HCT116 (cell line): Measurements from ENCODE around the gene PNMA8C. TPM values are rescaled to one million over a fixed set of nuclear protein-coding genes. Genes with fewer than 3 reads are reported as not detected.

Experiments
- ATAC-seq: fragments of 200-7000 bp; cut with Tn5 transposase; 2 replicates; pipeline ENCODE4 v1.9.1; 2020; ENCODE audit warnings: mild to moderate bottlenecking, moderate library complexity
- BruUV-seq: library from RNA; stranded (reverse); fragments of 400-500 nt; replicated peaks from 2 replicates; lab custom pipeline; 2021; lab: Mats Ljungman, UMichigan
- CTCF ChIA-PET: fragments of 300-600 bp; sonication (Branson Sonifier 250); formaldehyde crosslinking; loops from one replicate; lab custom pipeline; 2021; ENCODE audit warnings: antibody characterized with exemption; lab: Charles Lee
- POLR2A ChIA-PET: fragments of 300-600, 350-600 bp; sonication (Branson Sonifier 250); formaldehyde crosslinking; loops from one replicate; lab custom pipeline; 2021; ENCODE audit warnings: antibody characterized with exemption; lab: Charles Lee
- RAD21 ChIA-PET, 2 experiments: fragments of 300-600 bp; sonication (Branson Sonifier 250); formaldehyde crosslinking; loops; one replicate each; lab custom pipeline; 2023; ENCODE audit warnings: low total read pairs in 2 of 2; ENCODE audit not compliant: uncharacterized antibody in 2 of 2, unreplicated experiment in 2 of 2, low non-redundant PET in 1 of 2; lab: Charles Lee
- DNase-seq: peaks from one replicate; pipeline ENCODE4 v3.0.0-alpha.2; 2010; ENCODE audit warnings: low read depth, low spot score
- H2AFZ ChIP-seq: fragments of 200-600 bp; shearing (Covaris generic), sonication (generic); 2 replicates; pipeline ENCODE4 v1.6.1; 2017; ENCODE audit warnings: low read depth, mixed run types, mixed read lengths, antibody characterized with exemption, low read length; ENCODE audit not compliant: poor library complexity, severe bottlenecking
- H3K27ac ChIP-seq: 2 replicates; pipeline ENCODE4 v1.5.1; 2012; ENCODE audit warnings: low read depth, low read length
- H3K27me3 ChIP-seq: fragments of 200-600 bp; sonication (generic); 2 replicates; pipeline ENCODE4 v1.6.1; 2016; ENCODE audit warnings: mixed run types, low read length, mixed read lengths; ENCODE audit not compliant: insufficient read depth
- H3K36me3 ChIP-seq, 2 experiments: fragments of 200-500 bp in 1 of 2; fragments of 200-600 bp in 1 of 2; sonication (Bioruptor generic) in 1 of 2; sonication (generic) in 1 of 2; 2 replicates each; pipeline versions ENCODE4 v1.5.1 to v1.6.1; 2014 to 2016; ENCODE audit warnings: low read length in 2 of 2, inconsistent platforms in 1 of 2, mixed read lengths in 1 of 2, mixed run types in 1 of 2; ENCODE audit not compliant: insufficient read depth in 2 of 2, control insufficient read depth in 1 of 2
- H3K4me1 ChIP-seq, 2 experiments: fragments of 200-600 bp in 1 of 2; sonication (generic) in 1 of 2; 2 replicates each; pipeline versions ENCODE4 v1.5.1 to v1.6.1; 2012 to 2017; ENCODE audit warnings: low read length in 2 of 2, inconsistent platforms in 1 of 2, mild to moderate bottlenecking in 1 of 2, mixed read lengths in 1 of 2, mixed run types in 1 of 2, moderate library complexity in 1 of 2; ENCODE audit not compliant: insufficient read depth in 2 of 2, control insufficient read depth in 1 of 2
- H3K4me2 ChIP-seq: fragments of 200-600 bp; sonication (generic); 2 replicates; pipeline ENCODE4 v1.6.1; 2017; ENCODE audit warnings: mixed run types, low read length, mixed read lengths
- H3K4me3 ChIP-seq, 2 experiments: fragments of 200-600 bp in 1 of 2; sonication (generic) in 1 of 2; replicated peaks in 1 of 2; 2 replicates each; pipeline ENCODE4 v1.5.1; 2011 to 2016; ENCODE audit warnings: low read length in 2 of 2, control low read depth in 1 of 2, low read depth in 1 of 2, mild to moderate bottlenecking in 1 of 2, mixed read lengths in 1 of 2, mixed run types in 1 of 2
- H3K79me2 ChIP-seq: fragments of 200-600 bp; sonication (generic); 2 replicates; pipeline ENCODE4 v1.6.1; 2017; ENCODE audit warnings: mild to moderate bottlenecking, mixed run types, low read length, moderate library complexity, mixed read lengths; ENCODE audit not compliant: insufficient read depth
- H3K9ac ChIP-seq: fragments of 200-600 bp; sonication (generic); 2 replicates; pipeline ENCODE4 v1.6.1; 2016; ENCODE audit warnings: low read length, mixed read lengths
- H3K9me2 ChIP-seq: fragments of 200-600 bp; sonication (generic), shearing (Covaris generic); 2 replicates; pipeline ENCODE4 v1.6.1; 2017; ENCODE audit warnings: mixed run types, mild to moderate bottlenecking, moderate library complexity; ENCODE audit not compliant: insufficient read depth
- H3K9me3 ChIP-seq, 2 experiments: fragments of 200-500 bp in 1 of 2; fragments of 200-600 bp in 1 of 2; sonication (Bioruptor generic) in 1 of 2; sonication (generic) in 1 of 2; 2 replicates each; pipeline ENCODE4 v1.6.1; 2014 to 2017; ENCODE audit warnings: low read length in 2 of 2, mixed read lengths in 2 of 2, inconsistent platforms in 1 of 2, low read depth in 1 of 2, mild to moderate bottlenecking in 1 of 2, mixed run types in 1 of 2, moderate library complexity in 1 of 2; ENCODE audit not compliant: control insufficient read depth in 1 of 2, insufficient read depth in 1 of 2
- H4K20me1 ChIP-seq: fragments of 200-600 bp; sonication (generic), shearing (Covaris generic); 2 replicates; pipeline ENCODE4 v1.6.1; 2017; ENCODE audit warnings: mixed run types, mild to moderate bottlenecking, moderate library complexity; ENCODE audit not compliant: insufficient read depth
- ATF3 ChIP-seq: IDR thresholded peaks from 2 replicates; pipeline ENCODE4 v1.6.1; 2012
- CBX3 ChIP-seq: IDR thresholded peaks from 2 replicates; pipeline ENCODE4 v1.6.1; 2012; ENCODE audit warnings: low read depth
- CEBPB ChIP-seq: IDR thresholded peaks from 2 replicates; pipeline ENCODE4 v1.6.1; 2012; ENCODE audit warnings: low read depth
- ELF1 ChIP-seq: IDR thresholded peaks from 2 replicates; pipeline ENCODE4 v1.6.1; 2012; ENCODE audit warnings: low read depth, borderline replicate concordance
- EZH2phosphoT487 ChIP-seq: fragments of 200-600 bp; IDR thresholded peaks from 2 replicates; pipeline ENCODE4 v1.6.1; 2018; ENCODE audit warnings: antibody characterized with exemption, borderline replicate concordance
- FOSL1 ChIP-seq: IDR thresholded peaks from 2 replicates; pipeline ENCODE4 v1.6.1; 2012; ENCODE audit warnings: low read depth
- MAX ChIP-seq: IDR thresholded peaks from 2 replicates; pipeline ENCODE4 v1.6.1; 2012
- POLR2A ChIP-seq: IDR thresholded peaks from 2 replicates; pipeline ENCODE4 v1.7.0; 2011; ENCODE audit warnings: borderline replicate concordance; ENCODE audit not compliant: insufficient read depth, insufficient read length; ENCODE audit errors: extremely low read depth
- POLR2AphosphoS5 ChIP-seq: IDR thresholded peaks from 2 replicates; pipeline ENCODE4 v1.6.1; 2011; ENCODE audit warnings: mild to moderate bottlenecking, low read depth, low read length, moderate library complexity
- REST ChIP-seq: IDR thresholded peaks from 2 replicates; pipeline ENCODE4 v1.6.1; 2012; ENCODE audit warnings: low read depth
- SIN3A ChIP-seq: IDR thresholded peaks from 2 replicates; pipeline ENCODE4 v1.6.1; 2012; ENCODE audit warnings: low read depth
- SRF ChIP-seq: IDR thresholded peaks from 2 replicates; pipeline ENCODE4 v1.6.1; 2012; ENCODE audit warnings: low read depth
- TCF7L2 ChIP-seq: IDR thresholded peaks from 2 replicates; pipeline ENCODE4 v1.7.0; 2011; ENCODE audit warnings: borderline replicate concordance, inconsistent platforms; ENCODE audit not compliant: insufficient read depth, insufficient read length; ENCODE audit errors: extremely low read depth
- YY1 ChIP-seq: IDR thresholded peaks from 2 replicates; pipeline ENCODE4 v1.6.1; 2011; ENCODE audit warnings: low read length, low read depth, moderate library complexity, mild to moderate bottlenecking; ENCODE audit not compliant: insufficient replicate concordance; ENCODE audit errors: extremely low read depth
- ZBTB33 ChIP-seq: IDR thresholded peaks from 2 replicates; pipeline ENCODE4 v1.6.1; 2011; ENCODE audit warnings: mild to moderate bottlenecking, low read length, moderate library complexity; ENCODE audit not compliant: insufficient replicate concordance; ENCODE audit errors: extremely low read depth
- ZFX ChIP-seq: fragments of 450-650 bp; IDR thresholded peaks from 2 replicates; pipeline ENCODE4 v1.6.1; 2017
- ZNF274 ChIP-seq: fragments of 200-500 bp; sonication (Bioruptor generic); IDR thresholded peaks from 2 replicates; pipeline ENCODE4 v1.6.1; 2014; ENCODE audit warnings: mild to moderate bottlenecking, low read depth, low read length, inconsistent platforms
- intact Hi-C: fragments of 100-400 bp; cut with micrococcal nuclease; formaldehyde crosslinking; loops from 2 replicates; pipeline ENCODE4 v1.10.0; 2022
- total RNA-seq: library from RNA; stranded (reverse); gene quantifications from one replicate; pipeline ENCODE4 v1.2.1, GENCODE V29; 2021; ENCODE audit not compliant: unreplicated experiment

PNMA8C gene
- total RNA-seq, 1 experiment from 2014 or later = not detected

- CTCF ChIA-PET = no interaction called here
- no peak for DNase-seq
- POLR2A ChIA-PET = no interaction called here
- H3K4me3 ChIP-seq = no peak overlapping the region
- no peaks in the 10 kb centered on the region for H3K4me1 ChIP-seq
- no peak overlapping the region for H3K27ac ChIP-seq
- no peaks in the 10 kb centered on the region for H3K9me2 ChIP-seq
- TF ChIP-seq ZNF274 = no peak
- TF ChIP-seq FOSL1 = no peak
- TF ChIP-seq CEBPB = no peak
- TF ChIP-seq POLR2AphosphoS5 = no peak
- no peak for TF ChIP-seq ZBTB33
- no peak for TF ChIP-seq POLR2A
- TF ChIP-seq ELF1 = no peak
- TF ChIP-seq REST = no peak
- TF ChIP-seq SIN3A = no peak
- no peak for TF ChIP-seq EZH2phosphoT487
- no peak for TF ChIP-seq YY1
- no peak for TF ChIP-seq ATF3
- TF ChIP-seq MAX = no peak
- no peak for TF ChIP-seq CBX3
- TF ChIP-seq ZFX = no peak
- no peak for TF ChIP-seq SRF
- no peak for TF ChIP-seq TCF7L2
- TF ChIP-seq, all 23 proteins: peak for 0
- H4K20me1 ChIP-seq = 0 out of 2 replicates have a peak, but pooled peaks cover 2% of the 10 kb centered on the region
- RAD21 ChIA-PET = interaction anchor here in 1 of 2 experiments (0.6 kb wide), 1 partner anchor 105 kb away, joined by 3 read pairs; no protein-coding TSS in a partner anchor
- no peaks in the 10 kb centered on the region; a peak in 1 of 4 replicates for H3K9me3 ChIP-seq
- H3K79me2 ChIP-seq = peaks cover 7% of the 10 kb centered on the region
- H3K4me2 ChIP-seq = no peak overlapping the region
- BruUV-seq = no TSS peak
- peaks cover 45 to 66% of the 10 kb centered on the region in 2 experiments for H3K36me3 ChIP-seq
- intact Hi-C loops = no loop called here
- H2AFZ ChIP-seq = no peak overlapping the region
- no peaks in the 10 kb centered on the region for H3K27me3 ChIP-seq
- ATAC-seq = no peak
- H3K9ac ChIP-seq = no peak overlapping the region
Measured at GRCh38 chr19:46385636-46386035, 43.1 kb downstream of the PNMA8C start.
